ENCODE data around the gene FAM9C.
"Not testable (repeated sequence)": the region's sequence is repeated elsewhere in the genome, so short reads cannot be mapped to it uniquely, and the experiment has no call there.

The FAM9C gene

GRCh38 chrX:13044441-13044840, at the start of gene FAM9C:
Gene FAM9C (minus strand): TSS chrX:13044620. CDS start chrX:13043789, 831 bp downstream.
- no peak for DNase-seq (ENCODE audit: low read depth in 3 of 3)

GRCh38 chrX:13093529-13094140, 49.2 kb upstream of the FAM9C start:
- no peak for DNase-seq (ENCODE audit: low read depth in 3 of 3)

- peak in 1 of 3 donors; percentile 72 for DNase-seq (ENCODE audit: low read depth in 3 of 3)
These were observed 48.1 kb upstream of the FAM9C start for GRCh38 chrX:13092455-13092941.

- no peak for DNase-seq (ENCODE audit: low read depth in 3 of 3)
These were observed 46.8 kb upstream of the FAM9C start for GRCh38 chrX:13091111-13091765.

- no peak for DNase-seq (ENCODE audit: low read depth in 3 of 3)
These were observed 46.1 kb upstream of the FAM9C start for GRCh38 chrX:13090339-13091110.

- no peak for DNase-seq (ENCODE audit: low read depth in 3 of 3)
These were observed 45.6 kb upstream of the FAM9C start for GRCh38 chrX:13090027-13090338.

- DNase-seq (ENCODE audit: low read depth in 3 of 3) = no peak
These were observed 43.7 kb upstream of the FAM9C start for GRCh38 chrX:13088156-13088487.

- DNase-seq (ENCODE audit: low read depth in 3 of 3) = no peak
These were observed 43.1 kb upstream of the FAM9C start for GRCh38 chrX:13087322-13088155.

GRCh38 chrX:13086793-13087321, 42.4 kb upstream of the FAM9C start:
- DNase-seq (ENCODE audit: low read depth in 3 of 3) = not testable (repeated sequence)

GRCh38 chrX:13086076-13086475, 41.7 kb upstream of the FAM9C start:
- no peak for DNase-seq (ENCODE audit: low read depth in 3 of 3)

- no peak for DNase-seq (ENCODE audit: low read depth in 3 of 3)
These were observed 41.1 kb upstream of the FAM9C start for GRCh38 chrX:13085526-13085925.

- no peak for DNase-seq (ENCODE audit: low read depth in 3 of 3)
These were observed 40.2 kb upstream of the FAM9C start for GRCh38 chrX:13084611-13085010.

- DNase-seq (ENCODE audit: low read depth in 3 of 3) = not testable (repeated sequence)
These were observed 39.4 kb upstream of the FAM9C start for GRCh38 chrX:13083755-13084326.

- DNase-seq (ENCODE audit: low read depth in 3 of 3) = no peak
These were observed 38.0 kb upstream of the FAM9C start for GRCh38 chrX:13082206-13083065.

GRCh38 chrX:13081395-13082205, 37.2 kb upstream of the FAM9C start:
- no peak for DNase-seq (ENCODE audit: low read depth in 3 of 3)

- no peak for DNase-seq (ENCODE audit: low read depth in 3 of 3)
These were observed 35.8 kb upstream of the FAM9C start for GRCh38 chrX:13080128-13080795.

- no peak for DNase-seq (ENCODE audit: low read depth in 3 of 3)
These were observed 34.5 kb upstream of the FAM9C start for GRCh38 chrX:13078739-13079444.

- no peak for DNase-seq (ENCODE audit: low read depth in 3 of 3)
These were observed 32.7 kb upstream of the FAM9C start for GRCh38 chrX:13077168-13077567.

Measured in stimulated activated CD4-positive, alpha-beta T cell treated with anti-CD3 and anti-CD28 coated beads, TNF-alpha, amount 100 ng/mL, for 48 hours (primary cell).